Stimulated activated CD8-positive, alpha-beta memory T cell treated with anti-CD3 and anti-CD28 coated beads, Interleukin-7, amount 100 ng/mL, for 1 hour (primary cell): ENCODE data around the gene ADNP2.

Source experiments
- DNase-seq, 2 donors: peaks; one replicate each; pipeline ENCODE4 v3.0.0-alpha.2; 2020; ENCODE audit warnings: low read depth in 2 of 2

The ADNP2 gene

GRCh38 chr18:80105369-80106167 lies 3.5 kb upstream of the ADNP2 start:
- no peak for DNase-seq

- no peak for DNase-seq
These were observed 2.5 kb upstream of the ADNP2 start for GRCh38 chr18:80106482-80107051.

GRCh38 chr18:80107426-80107825 lies 1.6 kb upstream of the ADNP2 start:
- DNase-seq: no peak

DNA sequence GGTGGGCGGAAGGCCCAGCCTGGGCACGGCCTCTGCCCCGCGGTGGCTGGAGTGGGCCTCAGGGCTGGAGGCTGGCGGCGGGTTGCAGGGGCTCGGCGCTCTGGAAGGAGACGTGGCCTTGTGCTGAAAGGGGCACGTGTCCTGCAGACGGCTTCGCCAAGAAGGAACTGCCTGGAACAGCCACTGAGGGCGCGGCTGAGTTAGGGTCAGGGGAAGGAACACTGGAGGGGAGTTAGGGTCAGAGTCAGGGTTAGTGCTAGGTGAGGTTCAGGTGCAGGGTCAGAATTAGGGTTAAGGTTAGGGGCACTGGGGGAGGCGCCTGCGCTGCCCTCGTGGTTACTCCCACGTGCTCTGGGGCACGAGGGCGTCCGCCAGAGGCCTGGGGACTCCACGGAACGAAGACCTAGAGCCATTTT lies 933 bp upstream of the ADNP2 start:
- DNase-seq: no peak

DNA sequence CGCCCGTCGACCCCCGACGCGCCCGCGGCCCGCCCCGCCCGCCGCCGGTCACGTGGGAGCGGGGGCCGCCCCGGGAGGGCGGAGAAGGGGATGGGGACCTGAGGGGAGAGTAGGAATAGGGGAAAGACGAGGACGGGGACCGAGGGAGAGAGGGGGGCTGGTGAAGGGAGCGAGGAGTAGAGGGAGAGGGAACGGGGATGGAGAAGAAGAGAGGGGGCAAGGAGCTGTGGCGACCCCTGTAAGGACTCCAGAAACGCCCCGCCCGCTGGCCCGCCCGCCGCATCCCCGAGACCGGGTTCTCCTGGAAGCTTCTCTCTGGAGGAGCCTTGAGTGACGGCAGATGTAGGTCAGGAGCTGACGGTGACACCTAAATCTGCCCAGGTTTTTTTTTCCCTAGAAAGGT lies 615 bp downstream of the ADNP2 start:
- no peak for DNase-seq

DNA sequence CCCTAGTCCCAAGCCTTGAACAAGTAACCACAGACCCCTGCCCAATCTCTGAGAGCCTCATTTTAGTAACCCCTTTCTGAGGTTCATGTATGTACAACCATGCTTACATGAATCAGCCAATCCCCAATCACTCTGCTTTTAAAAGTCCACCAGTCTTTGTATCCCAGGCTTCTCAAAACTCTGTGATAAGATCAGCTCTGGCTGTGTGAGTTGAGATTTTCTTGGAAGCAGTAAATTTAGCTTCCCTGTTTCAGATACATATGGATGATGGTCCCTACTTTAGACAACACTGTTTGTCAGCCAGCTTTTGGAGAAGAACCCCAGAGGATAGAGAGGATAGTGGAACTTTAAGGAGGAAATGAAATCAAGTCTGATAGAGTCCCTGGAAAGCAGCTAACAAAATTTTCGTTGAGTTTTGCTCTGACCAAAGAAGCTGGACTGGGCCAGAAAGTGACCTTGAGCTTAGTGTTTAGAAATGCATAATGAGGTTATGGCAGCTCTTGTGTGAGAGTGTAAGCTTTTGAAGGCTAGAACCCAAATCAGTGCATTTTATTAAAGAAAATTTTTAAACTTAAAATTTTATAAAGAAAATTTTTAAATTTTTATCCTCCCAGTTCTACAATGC lies 3.7 kb downstream of the ADNP2 start:
- DNase-seq: no peak

DNA sequence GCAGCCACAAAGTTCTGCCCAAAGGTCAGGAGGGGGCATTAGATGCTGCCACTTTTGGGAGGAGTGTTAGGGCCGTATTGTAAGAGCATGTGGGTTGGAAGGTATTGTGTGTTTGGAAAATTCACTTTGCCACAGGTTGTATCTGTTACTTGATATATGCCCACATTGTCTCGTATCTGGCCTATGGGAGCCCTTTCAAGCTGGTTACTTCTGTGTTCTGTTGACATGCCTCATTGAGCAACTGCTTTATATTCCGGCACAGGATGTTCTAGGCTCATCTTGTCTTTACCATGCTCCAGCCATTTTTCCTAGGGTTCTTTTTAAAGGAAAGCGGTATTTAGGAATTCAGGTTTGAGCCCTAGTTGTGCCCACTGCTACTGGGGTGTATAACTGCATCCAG lies 6.0 kb downstream of the ADNP2 start:
- DNase-seq: no peak

GRCh38 chr18:80119111-80119510 lies 10.0 kb downstream of the ADNP2 start:
- no peak for DNase-seq

DNA sequence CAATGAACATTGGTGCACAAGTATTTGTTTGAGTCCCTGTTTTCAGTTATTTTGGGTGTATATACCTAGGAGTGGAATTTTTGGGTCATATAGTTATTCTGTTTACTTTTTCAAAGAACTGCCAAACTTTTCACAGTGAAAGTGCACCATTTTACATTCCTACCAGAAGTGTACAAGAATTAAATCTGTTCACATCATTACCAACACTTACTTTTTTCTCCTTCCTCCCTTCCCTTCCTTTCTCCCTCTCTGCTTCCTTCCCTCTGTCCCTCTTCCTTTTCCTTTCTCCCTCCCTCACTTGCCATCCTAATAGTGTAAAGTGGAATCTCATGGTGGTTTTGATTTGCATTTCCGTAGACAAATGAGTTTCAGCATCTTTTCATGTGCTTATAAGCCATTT lies 11.9 kb downstream of the ADNP2 start:
- DNase-seq: no peak

GRCh38 chr18:80124131-80124530 lies 15.1 kb downstream of the ADNP2 start:
- no peak for DNase-seq

DNA sequence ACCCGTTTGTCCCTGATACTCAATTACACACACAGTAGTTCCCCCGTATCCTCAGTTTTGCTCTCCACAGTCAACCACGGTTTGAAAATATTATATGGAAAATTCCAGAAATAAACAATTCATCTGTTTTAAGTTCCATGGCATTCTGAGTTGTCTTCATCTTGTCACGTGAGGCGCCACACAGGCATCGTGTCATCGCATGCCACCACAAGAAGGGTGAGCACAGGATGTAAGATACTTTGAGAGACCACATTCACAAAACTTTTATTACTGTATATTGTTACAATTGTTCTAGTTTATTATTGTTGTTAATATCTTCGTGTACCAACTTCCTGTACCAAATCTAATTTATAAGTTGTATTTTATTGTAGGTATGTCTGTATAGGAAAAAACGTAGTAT lies 17.7 kb downstream of the ADNP2 start:
- no peak for DNase-seq

DNA sequence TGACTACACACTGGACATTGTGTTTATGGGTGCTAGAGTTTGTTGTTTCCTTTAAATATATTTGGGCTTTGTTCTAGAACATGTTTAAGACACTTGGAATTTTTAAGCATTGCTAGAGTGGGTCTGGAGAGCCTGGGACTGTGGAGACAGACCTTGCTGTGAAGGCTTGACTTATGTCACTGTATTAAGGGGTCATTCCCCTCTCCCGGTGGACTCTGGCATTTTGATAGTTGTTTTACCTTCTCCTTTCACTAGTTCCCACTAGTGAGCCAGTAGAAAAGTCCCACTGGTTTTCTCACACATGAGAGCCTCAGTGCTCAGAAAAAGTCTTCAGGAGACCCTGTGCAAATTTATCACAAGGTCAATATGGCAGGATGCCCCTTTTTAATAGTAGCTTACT lies 18.6 kb downstream of the ADNP2 start:
- no peak for DNase-seq

DNA sequence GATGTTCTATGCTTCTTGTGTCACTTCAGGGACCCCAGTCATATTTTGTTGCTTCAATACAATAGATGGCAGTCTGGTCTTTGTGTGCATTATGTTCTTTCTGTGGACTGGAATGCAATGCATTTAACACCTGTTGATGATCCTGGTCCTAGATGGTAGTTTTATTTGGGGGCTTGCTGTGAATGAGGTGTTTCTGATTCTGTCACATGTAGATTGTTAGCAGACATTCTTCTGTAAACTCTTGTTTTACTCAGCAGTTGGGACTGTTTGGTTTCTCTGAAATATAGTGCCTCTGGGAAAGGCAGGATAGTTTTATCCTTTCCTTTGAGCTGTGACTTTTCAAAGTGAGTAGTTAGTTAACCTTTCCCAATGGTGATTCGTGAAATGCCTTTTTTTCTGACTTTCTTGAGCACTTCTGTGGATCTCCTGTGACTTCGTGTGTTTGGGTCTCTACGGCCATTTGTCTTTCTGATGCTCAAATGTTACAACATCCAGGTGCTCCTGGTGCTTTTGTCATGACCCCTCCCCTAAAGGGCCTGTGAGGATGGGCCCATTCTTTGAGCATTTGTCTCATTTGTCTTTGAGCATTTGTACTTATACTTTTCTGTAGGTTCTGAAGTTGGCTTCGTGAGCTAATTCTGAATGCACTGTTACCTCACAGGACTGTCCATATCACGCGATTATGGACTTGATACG lies 20.8 kb downstream of the ADNP2 start:
- no peak for DNase-seq

DNA sequence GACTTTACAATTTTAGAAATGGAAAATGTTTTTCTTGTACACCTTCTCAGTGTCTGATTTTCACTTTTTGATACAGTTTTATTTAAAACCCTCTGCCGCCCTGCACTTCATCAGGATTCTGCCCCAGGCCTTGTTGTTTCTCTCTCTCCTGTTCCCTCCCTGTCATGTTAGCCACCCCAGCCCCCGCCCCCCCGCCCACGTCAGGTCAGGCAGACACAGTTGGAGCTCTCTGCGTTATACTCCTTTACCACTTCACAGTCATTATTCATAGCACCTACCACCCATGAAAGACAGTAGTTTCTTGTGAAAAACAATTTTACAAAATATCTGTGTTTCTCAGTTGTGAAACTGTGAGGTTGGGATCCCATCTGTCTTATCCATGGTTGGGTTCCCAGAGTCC lies 21.5 kb downstream of the ADNP2 start:
- DNase-seq: no peak

DNA sequence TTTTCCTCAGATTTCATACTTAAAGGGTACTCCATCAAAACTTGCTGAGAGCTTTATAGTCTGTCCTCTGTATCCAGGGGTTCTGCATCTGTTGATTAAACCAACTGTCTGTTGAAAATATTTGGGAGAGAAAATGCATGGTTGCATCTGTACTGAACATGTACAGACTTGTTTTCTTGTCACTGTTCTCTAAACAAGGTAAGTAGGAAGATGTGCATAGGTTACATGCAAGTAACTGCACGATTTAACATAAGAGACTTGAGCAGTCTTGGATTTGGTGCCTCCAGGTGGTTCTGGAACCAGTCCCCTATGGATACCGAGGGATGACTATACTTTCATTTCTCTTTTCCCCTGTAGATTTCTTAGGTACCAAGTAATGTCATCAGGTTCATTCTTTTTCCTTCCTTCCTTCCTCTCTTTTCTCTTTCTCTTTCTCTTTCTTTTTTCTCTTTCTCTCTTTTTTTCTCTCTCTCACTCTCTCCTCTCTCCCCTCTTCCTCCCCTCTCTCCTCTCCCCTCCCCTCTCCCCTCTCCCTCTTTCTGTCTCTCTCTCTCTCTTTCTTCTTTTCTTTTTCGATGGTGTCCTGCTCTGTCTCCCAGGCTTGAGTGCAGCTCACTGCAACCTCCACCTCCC lies 23.2 kb downstream of the ADNP2 start:
- no peak for DNase-seq

GRCh38 chr18:80133124-80133523 lies 24.1 kb downstream of the ADNP2 start:
- no peak for DNase-seq

DNA sequence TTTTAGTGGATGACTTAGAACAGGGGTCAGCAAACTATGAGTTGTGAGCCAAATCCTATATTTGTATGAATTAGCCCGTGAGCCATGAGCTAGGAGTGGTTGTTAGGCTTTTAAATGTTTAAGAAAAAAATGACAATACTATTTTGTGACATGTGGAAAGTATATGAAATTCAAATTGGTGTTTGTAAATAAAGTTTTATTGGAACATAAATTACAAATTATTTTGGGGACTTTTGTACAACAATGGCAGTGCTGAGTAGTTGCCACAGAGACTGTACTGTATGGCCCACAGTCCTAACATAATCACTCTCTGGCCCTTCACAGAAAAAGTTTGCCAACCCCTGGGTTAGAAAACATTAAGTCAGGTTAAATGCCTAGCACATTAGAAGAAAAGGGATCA lies 26.1 kb downstream of the ADNP2 start:
- DNase-seq: no peak

- DNase-seq: no peak
These were observed 27.6 kb downstream of the ADNP2 start for GRCh38 chr18:80136679-80137078.

DNA sequence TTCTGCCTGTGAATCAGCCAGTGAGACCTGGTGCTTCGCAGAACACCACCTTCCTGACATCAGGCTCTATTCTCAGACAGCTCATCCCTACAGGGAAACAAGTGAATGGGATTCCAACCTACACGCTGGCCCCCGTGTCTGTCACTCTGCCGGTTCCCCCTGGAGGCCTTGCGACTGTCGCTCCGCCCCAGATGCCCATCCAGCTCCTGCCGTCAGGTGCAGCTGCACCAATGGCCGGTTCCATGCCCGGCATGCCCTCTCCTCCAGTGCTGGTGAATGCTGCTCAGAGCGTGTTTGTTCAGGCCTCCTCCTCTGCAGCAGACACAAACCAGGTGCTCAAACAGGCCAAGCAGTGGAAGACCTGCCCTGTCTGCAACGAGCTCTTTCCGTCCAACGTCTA lies 28.1 kb downstream of the ADNP2 start:
- DNase-seq: no peak

- no peak for DNase-seq
These were observed 28.9 kb downstream of the ADNP2 start for GRCh38 chr18:80137976-80138375.

- DNase-seq: no peak
These were observed 31.5 kb downstream of the ADNP2 start for GRCh38 chr18:80140455-80140985.

- DNase-seq: no peak
These were observed 34.8 kb downstream of the ADNP2 start for GRCh38 chr18:80143881-80144280.
